Myocyte (in vitro differentiated cells): ENCODE data around the gene ZDHHC8. TPM values are rescaled to one million over a fixed set of nuclear protein-coding genes. Genes with fewer than 3 reads are reported as not detected.

Source experiments
- DNase-seq: peaks from one replicate; pipeline ENCODE4 v3.0.0-alpha.2; 2012; ENCODE audit warnings: low read depth
- polyA plus RNA-seq: library from polyadenylated mRNA; unstranded; fragments of >200 nt; gene quantifications from one replicate; pipeline ENCODE4 v1.2.1, GENCODE V29; 2012; ENCODE audit warnings: missing spikeins
- total RNA-seq: library from RNA; depleted of rRNA; stranded (reverse); fragments of >200 nt; gene quantifications from 2 replicates; pipeline ENCODE4 v1.2.3, GENCODE V29; 2014

The ZDHHC8 gene, protein sequence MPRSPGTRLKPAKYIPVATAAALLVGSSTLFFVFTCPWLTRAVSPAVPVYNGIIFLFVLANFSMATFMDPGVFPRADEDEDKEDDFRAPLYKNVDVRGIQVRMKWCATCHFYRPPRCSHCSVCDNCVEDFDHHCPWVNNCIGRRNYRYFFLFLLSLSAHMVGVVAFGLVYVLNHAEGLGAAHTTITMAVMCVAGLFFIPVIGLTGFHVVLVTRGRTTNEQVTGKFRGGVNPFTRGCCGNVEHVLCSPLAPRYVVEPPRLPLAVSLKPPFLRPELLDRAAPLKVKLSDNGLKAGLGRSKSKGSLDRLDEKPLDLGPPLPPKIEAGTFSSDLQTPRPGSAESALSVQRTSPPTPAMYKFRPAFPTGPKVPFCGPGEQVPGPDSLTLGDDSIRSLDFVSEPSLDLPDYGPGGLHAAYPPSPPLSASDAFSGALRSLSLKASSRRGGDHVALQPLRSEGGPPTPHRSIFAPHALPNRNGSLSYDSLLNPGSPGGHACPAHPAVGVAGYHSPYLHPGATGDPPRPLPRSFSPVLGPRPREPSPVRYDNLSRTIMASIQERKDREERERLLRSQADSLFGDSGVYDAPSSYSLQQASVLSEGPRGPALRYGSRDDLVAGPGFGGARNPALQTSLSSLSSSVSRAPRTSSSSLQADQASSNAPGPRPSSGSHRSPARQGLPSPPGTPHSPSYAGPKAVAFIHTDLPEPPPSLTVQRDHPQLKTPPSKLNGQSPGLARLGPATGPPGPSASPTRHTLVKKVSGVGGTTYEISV
- 13.7 and 15.6 TPM in 2 replicates for total RNA-seq
- 58.0 TPM for polyA plus RNA-seq

- peak; percentile 26 for DNase-seq
These were observed at the start of gene ZDHHC8 for GRCh38 chr22:20131597-20131858. Gene ZDHHC8, plus strand, starts transcription at chr22:20131804. Its CDS starts 144 bp downstream, at chr22:20131948.

GRCh38 chr22:20083157-20083890 is 48.3 kb upstream of the ZDHHC8 start:
- DNase-seq: no peak

- no peak for DNase-seq
These were observed 47.6 kb upstream of the ZDHHC8 start for GRCh38 chr22:20083891-20084546.

- DNase-seq: no peak
These were observed 46.8 kb upstream of the ZDHHC8 start for GRCh38 chr22:20084547-20085413.

- no peak for DNase-seq
These were observed 46.0 kb upstream of the ZDHHC8 start for GRCh38 chr22:20085651-20086050.

DNA sequence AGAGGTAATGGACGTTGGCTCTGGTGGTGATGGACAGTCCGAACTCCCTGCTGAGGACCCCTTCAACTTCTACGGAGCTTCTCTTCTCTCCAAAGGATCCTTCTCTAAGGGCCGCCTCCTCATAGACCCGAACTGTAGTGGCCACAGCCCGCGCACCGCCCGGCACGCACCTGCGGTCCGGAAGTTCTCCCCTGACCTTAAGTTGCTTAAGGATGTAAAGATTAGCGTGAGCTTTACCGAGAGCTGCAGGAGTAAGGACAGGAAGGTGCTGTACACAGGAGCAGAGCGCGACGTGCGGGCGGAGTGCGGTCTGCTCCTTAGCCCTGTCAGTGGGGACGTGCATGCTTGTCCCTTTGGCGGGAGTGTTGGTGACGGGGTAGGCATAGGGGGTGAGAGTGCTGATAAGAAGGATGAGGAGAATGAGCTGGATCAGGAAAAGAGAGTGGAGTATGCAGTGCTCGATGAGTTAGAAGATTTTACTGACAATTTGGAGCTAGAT is 45.5 kb upstream of the ZDHHC8 start:
- no peak for DNase-seq

DNA sequence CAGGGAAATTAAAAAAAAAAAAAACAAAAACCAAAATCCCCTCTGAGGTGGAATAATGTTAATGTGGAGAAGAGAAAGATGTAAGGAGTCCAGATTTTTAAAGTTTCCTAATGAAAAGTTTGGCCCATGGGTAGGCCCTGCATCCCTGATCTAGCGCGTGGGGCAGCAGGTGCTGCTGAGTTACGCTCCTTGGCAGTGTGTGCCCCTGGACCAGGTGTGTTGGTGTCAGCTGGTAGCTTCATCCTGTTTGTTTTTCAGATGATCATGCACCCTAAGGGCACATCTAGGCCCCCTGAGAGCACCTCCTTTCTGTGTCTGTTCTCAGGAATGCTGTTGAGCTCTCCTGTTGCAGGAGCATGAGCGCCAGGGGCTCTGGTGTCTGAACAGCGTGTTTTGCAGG is 44.8 kb upstream of the ZDHHC8 start:
- no peak for DNase-seq

DNA sequence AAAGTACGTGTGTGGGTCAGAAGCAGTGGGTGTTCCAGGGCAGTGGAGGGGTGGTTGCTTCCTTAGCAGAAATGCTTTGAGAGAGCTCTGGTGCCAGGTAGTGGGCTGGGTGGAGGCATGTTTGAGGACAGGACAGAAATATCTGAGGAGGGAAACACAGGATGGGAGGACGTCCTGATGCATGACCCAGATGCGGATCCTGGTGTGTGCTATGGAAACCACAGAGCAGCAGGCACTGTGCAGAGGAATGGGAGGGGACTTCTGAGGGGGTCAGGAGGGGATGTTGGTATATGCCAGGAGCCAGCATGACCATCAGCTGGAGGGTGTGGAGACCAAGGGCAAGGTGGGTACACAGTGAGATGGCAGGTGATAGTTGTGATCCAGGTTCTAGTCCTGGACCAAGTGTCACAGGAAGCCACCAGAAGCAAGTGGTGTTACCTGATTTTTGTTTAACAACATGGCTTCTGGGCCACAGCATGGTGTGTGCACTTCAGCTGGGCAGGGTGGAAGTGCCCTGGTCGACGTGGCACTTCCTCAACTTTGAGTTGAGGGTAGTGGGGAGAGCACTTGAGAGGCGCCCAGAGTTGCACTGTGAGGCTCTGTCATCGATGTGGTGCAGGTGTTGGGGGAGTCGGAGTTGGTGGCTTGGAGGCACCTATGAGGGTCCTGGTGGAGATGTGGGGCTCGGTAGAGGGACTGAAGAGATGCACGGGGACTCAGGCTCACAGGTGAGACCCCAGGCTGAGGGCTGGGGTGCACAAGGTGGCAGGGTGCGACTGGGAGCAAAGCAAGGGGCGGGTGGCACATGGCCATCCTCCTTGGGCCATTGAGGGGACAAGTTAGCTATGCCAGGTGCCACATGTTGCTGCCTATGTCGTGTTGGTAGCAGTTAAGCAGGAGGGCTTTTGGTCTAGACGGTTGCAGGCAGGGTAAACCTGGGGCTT is 44.0 kb upstream of the ZDHHC8 start:
- no peak for DNase-seq

DNA sequence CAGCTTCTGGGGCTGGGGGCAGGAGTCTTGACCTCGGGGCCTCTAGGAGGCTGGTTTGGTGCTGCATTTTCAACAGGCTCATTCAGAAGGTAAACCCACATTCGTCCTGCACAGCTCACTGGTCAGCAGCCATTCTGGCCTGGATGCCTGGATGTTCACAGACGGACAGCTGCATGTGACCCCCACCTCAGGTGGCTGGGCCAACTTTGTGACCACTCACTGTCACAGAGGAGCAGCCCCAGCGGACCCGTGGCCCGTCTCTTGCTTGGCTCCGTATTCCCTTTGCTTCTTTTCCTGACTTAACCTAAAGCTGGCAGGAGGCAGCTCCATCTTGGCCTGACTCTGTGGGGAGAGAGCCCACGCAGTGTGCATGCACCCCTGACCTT is 43.3 kb upstream of the ZDHHC8 start:
- DNase-seq: no peak

- DNase-seq: no peak
These were observed 42.2 kb upstream of the ZDHHC8 start for GRCh38 chr22:20089226-20089976.

DNA sequence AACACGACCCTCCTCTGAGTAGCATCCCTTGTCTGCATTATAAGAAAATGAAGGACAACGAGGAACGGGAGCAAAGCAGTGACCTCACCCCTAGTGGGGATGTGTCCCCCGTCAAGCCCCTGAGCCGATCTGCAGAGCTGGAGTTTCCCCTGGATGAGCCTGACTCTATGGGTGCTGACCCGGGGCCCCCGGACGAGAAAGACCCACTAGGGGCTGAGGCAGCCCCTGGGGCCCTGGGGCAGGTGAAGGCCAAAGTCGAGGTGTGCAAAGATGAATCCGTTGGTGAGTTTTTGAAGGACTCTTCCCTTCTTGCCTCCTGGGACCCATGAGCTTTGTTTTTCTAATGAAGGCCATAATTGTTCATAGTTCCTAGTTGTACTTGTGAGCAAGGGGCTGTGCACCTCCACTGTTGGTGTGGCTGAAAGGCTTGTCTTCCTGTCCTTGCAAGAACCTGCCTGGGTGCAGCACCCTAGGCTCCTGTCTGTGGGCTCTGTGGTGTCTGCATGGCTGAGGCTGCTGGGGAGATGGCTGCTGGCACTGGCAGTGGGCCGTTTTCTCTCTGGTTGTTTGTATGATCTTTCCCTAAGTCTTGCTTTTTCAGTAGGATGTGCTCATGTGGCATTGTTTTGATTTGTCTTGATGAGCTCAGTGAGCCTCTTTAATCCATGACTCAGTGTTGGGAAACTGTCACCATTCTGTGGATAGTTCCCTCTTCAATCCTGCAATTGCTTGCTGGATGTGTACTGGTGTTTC is 41.5 kb upstream of the ZDHHC8 start:
- peak; percentile 56 for DNase-seq

DNA sequence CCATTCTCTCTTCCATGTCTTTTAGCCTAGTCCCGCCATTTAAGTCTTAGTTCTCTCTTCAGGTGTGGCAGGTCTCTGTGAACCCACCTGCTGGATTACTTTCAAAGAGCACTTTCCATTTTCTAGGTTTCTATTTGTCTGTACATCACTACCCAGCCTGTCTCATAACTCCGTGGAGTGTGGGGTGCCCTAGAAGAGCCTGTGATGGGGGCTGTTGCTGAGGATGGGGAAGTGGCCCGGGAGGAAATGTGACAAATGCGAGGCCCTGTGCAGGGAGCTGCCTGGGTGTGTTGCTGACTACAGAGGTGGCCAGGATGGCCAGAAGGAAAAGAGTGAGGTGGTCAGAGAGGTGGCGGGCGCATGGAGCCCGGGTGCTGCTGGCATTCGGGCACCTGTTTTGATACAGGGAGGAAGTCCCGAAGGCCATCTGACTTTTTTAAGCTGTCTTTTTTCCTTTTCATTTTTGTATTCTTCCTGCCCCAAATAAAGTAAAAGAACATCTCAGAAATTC is 40.8 kb upstream of the ZDHHC8 start:
- DNase-seq: no peak

DNA sequence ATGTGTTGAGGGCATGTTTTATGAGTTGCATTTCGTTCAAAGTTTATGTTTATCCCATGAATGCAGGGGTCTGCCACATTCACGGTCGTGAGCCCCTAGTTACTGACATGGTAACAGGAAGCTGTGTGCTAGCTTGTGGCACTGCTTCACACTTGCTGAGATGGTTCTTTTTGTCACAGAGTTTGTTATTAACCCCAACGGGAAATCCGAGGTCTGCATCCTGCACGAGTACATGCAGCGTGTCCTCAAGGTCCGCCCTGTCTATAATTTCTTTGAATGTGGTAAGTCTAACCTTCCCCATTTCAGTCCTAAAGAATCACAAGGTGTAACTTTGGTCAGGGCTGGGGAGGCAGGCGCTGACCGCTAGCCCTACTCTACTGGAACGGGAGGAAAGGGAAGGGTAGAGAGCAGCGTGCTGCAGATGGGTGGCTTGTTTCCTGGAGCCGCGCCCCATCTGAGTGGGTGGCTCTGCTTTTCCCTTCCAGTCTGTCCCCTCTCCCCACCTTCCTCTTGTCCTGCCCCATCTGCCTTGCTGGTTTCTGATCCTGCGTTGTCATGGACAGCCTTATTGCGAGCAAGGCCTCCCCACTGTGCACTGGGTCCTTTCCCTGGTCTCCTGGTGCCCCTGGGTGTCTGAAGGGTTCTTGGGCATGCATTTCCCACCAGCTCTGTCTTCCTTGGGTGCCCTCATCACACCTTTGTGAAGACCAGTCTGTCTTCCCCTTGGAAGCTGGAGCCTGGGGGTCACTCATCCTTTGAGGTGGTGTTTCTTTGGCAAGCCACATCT is 39.7 kb upstream of the ZDHHC8 start:
- DNase-seq: no peak

GRCh38 chr22:20092477-20092854 is 39.1 kb upstream of the ZDHHC8 start:
- no peak for DNase-seq

- peak; percentile 86 for DNase-seq
These were observed 38.0 kb upstream of the ZDHHC8 start for GRCh38 chr22:20093418-20094196.
